ENCODE measurements around the gene ZNF326.
A peak's percentile ranks its signal among the peaks of the same experiment; 100 is the strongest.
"Not testable (repeated sequence)": the region's sequence is repeated elsewhere in the genome, so short reads cannot be mapped to it uniquely, and the experiment has no call there.

Gene ZNF326

DNA sequence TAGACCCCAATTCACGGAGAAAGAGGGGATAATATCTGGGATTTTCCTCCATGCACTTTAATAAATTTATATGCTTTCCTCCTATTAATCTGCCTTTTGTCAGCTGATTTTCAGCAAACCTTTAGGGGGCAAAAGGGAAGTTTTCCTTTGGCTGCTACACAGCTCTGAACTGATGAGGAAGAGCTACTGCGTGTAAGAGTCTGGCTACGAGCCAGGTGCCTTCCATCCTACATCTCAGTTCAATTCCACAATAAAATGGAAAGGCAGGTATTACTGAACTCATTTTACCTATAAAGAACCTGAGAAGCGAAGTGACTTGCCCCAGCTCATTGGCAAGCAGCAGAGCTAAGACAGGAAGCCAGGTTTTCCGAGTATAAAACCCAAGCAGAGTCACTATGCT, 28.3 kb upstream of the ZNF326 start:
- DNase-seq = no peak

DNA sequence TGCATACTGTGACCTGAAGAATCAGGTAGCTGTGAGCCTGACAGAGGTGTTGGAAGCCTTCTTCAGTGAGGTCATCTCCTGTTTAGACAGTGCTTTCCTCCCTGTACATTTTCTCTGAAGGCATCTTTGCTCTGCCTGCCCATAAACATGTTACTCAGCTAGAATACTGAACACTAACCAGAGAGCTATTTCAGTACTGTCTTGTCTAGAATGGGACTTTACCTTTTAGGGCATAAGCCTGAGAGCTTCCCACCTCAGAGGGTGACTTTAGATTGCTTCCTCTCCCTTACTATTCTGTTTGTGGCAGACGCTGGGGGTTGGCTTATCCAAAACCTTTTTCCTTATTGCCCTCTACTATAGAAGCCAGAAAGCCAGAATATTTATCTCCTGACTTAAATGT, 23.3 kb upstream of the ZNF326 start:
- DNase-seq = no peak

- DNase-seq = no peak
Observed at GRCh38 chr1:89972024-89972423, 22.9 kb upstream of the ZNF326 start.

DNA sequence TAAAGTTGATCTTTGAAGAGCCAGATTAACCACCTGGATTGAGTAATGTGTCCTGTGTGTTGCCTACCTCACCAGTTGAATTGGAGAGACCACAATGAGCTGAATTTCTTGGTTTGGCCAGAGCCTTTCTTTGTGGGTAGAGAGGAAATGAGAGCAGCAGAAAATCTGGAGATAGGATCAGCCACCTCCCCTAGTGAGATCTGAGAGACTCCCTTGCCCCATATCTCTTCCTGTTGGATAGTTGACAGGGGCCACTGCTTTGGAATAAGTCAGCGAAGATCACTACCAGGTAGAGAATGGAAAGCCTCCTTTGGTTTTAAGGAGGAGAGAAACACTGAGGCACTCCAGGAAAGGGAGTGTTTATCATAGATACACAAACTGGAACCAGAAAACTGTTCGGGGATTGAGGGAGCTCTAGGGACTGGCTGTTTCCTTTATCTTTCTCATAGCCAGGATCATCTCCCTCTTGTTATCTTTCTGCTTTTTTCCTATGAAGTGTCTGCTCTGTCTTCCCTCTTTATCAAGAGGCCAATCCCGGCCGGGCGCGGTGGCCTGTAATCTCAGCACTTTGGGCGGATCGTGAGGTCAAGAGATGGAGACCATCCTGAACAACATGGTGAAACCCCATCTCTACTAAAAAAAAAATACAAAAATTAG, 21.3 kb upstream of the ZNF326 start:
- DNase-seq = no peak

DNA sequence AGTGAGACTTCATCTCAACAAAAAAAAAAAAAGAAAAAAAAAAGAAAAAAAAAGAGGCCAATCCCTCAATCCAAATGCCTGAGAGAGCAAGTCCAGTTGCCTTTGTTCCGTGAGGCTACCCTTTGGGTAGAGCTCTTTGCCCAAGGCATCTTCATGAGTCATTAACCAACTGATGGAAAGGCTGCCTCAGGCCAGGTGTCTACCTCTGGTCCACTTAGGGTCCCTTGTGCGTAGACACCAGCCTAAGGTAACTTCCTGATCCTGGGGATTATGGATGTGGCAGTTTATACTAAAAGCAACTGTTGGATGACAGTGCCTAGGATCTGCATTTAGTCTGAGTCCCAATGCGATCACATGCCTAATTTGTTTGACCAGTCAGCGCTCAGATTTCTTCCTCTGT, 20.7 kb upstream of the ZNF326 start:
- no peak for DNase-seq

DNA sequence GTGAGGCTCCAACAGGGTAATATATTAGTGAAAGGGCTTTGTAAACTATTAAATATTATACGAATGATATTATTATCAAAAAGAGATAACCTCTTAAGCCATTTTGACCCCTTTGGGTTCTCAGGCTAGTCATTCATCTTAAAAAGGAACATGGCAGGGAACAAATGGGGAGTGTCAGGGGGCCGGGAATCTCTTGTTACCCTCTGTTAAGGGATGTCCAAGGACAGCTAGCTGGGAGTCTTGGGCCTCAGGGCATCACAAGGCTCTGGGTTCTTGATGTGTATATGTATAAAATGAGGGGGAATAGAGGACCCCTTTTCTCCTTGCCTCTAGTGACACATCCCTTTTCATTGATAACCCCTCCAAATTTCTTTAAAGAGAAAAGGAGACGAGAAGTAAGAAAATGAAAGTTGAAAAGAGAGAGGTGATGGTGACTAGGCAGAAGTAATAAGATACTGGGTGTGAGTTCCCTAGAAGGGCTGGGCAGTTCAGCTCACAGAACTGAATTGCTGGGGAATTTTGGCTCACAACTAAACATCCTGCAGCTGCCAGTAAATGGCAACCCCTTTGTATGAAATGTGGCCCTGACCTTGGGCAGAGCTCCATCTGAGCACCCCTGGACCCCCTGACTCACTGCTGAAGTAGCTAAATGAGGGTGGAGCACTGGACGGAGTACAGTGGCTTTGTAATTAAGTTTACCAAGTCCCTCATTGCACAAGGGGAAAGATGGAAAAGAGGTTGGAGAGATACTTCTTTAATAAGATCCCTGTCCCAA, 20.0 kb upstream of the ZNF326 start:
- DNase-seq = no peak

DNA sequence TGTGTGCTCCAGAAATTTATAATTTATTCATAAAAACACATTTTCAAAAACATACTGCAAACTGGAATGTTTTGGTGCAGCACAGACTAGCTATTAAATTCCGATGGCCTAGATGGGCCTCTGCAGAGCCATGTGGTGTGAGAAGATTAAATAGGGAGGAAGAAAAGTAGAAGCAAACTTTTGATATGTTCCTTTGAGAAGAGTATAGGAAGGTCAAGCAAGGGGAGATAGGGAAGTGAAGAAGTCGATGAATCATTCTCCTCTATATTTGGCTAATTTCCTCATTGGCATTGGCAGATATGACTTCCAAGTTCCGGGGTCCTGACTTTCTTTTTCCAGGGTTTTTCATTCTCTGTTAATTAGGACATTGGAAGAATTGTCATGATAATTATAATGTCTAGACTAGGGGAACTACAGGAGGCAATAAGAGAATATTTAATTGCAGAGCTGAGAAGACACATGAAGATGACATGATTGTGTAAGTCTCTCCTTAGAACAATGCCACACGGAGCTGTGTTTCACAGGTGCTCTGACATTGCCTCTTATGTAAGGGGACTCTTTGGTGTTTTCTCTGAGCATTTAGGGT, 19.3 kb upstream of the ZNF326 start:
- no peak for DNase-seq

GRCh38 chr1:89978755-89979154, 16.2 kb upstream of the ZNF326 start:
- DNase-seq = no peak

- no peak for DNase-seq
Observed at GRCh38 chr1:89980605-89981004, 14.3 kb upstream of the ZNF326 start.

GRCh38 chr1:89982846-89983245, 12.1 kb upstream of the ZNF326 start:
- not testable (repeated sequence) for DNase-seq

- DNase-seq = not testable (repeated sequence)
Observed at GRCh38 chr1:89984564-89985116, 10.3 kb upstream of the ZNF326 start.

- DNase-seq = peak; percentile 10
Observed at GRCh38 chr1:89986020-89986419, 8.9 kb upstream of the ZNF326 start.

GRCh38 chr1:89987159-89987819, 7.6 kb upstream of the ZNF326 start:
- peak; percentile 68 for DNase-seq

- DNase-seq = no peak
Observed at GRCh38 chr1:89989099-89989498, 5.8 kb upstream of the ZNF326 start.

- DNase-seq = no peak
Observed at GRCh38 chr1:89989799-89990198, 5.1 kb upstream of the ZNF326 start.

GRCh38 chr1:89990976-89991831, 3.7 kb upstream of the ZNF326 start:
- no peak for DNase-seq

GRCh38 chr1:89993541-89993940, 1.4 kb upstream of the ZNF326 start:
- DNase-seq = no peak

DNA sequence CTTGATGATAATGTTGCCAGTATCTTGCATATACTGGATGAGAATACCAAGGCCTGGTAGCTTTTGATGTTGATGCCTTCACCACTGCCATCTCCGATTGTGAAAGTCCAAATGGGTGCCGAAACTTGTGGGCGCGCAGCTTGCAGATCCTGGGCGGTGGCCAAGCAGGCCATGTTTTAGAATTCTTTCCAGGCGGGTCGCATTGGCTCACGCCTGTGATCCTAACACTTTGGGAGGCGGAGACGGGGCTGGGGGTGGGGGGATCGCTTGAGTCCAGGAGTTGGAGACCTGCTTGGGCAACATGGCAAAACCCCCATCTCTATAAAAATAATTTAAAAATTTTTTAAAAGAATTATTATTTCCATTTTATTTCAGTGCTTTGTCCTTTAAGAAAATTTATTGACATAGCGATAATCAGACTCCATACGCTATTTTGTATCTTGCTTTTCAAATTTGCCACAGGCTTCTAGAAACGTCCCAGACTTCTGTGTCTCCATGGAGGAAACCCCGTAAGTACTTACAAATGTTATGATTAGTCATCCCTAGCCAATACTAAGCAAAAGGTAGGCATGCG, 592 bp upstream of the ZNF326 start:
- no peak for DNase-seq

DNA sequence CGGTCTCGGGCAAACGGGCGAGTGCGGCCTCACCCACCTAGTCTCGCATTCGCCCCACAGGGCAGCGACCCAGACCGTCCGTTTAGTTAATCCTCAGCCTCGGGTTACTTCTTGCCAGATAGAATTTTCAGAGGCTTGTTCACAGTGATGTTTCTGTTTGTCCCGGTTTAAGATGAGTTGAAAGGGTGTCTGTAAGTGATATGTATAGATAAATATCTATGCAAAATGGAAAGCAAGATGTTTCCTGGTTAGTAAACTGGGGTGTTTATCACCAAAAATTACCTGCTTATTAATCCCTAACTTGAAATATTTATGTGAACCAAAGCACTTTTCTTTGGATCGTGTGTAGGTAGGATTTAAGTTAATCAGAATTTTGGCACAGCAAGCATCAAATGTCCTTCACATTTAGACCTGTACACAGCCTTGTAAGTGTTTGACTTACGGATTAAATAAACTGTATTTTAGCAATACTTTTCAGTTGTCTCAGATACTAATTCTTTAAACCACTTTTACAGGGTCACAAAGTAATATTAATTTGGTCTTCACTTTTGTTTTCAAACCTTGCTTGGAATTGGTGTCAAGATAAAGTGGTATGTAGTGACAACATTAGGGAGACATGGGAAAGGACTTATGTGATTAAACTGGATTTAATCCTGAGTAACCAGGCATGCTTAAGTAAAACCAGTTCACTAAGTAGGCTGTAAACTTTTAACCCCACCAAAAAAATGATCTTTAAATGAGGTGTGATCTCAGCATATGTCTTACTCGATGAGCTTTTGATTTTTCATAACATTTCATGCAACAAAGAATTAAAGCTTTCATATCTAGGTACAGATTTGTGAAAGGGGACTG, 914 bp downstream of the ZNF326 start:
- DNase-seq = no peak

- DNase-seq = no peak
Observed at GRCh38 chr1:89996450-89997110, 1.7 kb downstream of the ZNF326 start.

Data from NCI-H1092 (cell line).